CD4-positive, alpha-beta memory T cell (primary cell): ENCODE measurements around the gene CAMTA1. TPM values are rescaled to one million over a fixed set of nuclear protein-coding genes. Genes with fewer than 3 reads are reported as not detected.

ENCODE experiments used
- CTCF ChIA-PET: fragments of 350-600 bp; sonication (Branson Sonifier 250); formaldehyde crosslinking; loops from one replicate; lab custom pipeline; 2021; ENCODE audit warnings: inconsistent platforms; ENCODE audit not compliant: partially characterized antibody; lab: Charles Lee
- POLR2A ChIA-PET: fragments of 350-600 bp; sonication (Branson Sonifier 250); formaldehyde crosslinking; loops from one replicate; lab custom pipeline; 2021; ENCODE audit not compliant: partially characterized antibody; lab: Charles Lee
- DNase-seq, 5 donors: peaks; one replicate each; pipeline versions ENCODE4 v3.0.0 to v3.0.0-alpha.2; 2020 to 2022; ENCODE audit warnings: mixed read lengths in 1 of 5
- H3K27ac ChIP-seq: one replicate; pipeline ENCODE4 v1.7.0; 2013; ENCODE audit warnings: low read depth, low read length
- H3K27me3 ChIP-seq: 2 replicates; pipeline ENCODE4 v1.7.0; 2013; ENCODE audit warnings: mild to moderate bottlenecking, low read length, moderate library complexity; ENCODE audit not compliant: insufficient read depth
- H3K36me3 ChIP-seq: 2 replicates; pipeline ENCODE4 v1.7.0; 2013; ENCODE audit warnings: mild to moderate bottlenecking, low read length, moderate library complexity; ENCODE audit not compliant: insufficient read depth
- H3K4me1 ChIP-seq: 2 replicates; pipeline ENCODE4 v1.7.0; 2013; ENCODE audit warnings: mild to moderate bottlenecking, low read length, moderate library complexity; ENCODE audit not compliant: insufficient read depth
- H3K4me3 ChIP-seq, 2 donors: one replicate each; pipeline ENCODE4 v1.7.0; 2013; ENCODE audit warnings: low read length in 2 of 2, mild to moderate bottlenecking in 1 of 2
- H3K9me3 ChIP-seq, 2 donors: one replicate each; pipeline ENCODE4 v1.7.0; 2013; ENCODE audit warnings: low read length in 2 of 2, control low read depth in 1 of 2; ENCODE audit not compliant: control insufficient read depth in 1 of 2
- H3K27ac Mint-ChIP-seq, 7 donors: one replicate each; pipeline ENCODE4 v1.8.0; 2020 to 2021; ENCODE audit warnings: mixed read lengths in 7 of 7, mild to moderate bottlenecking in 6 of 7, inconsistent platforms in 3 of 7, moderate library complexity in 3 of 7
- H3K27me3 Mint-ChIP-seq, 2 donors: one replicate each; pipeline ENCODE4 v1.8.0; 2020 to 2021; ENCODE audit warnings: mixed read lengths in 2 of 2
- H3K36me3 Mint-ChIP-seq, 2 donors: one replicate each; pipeline ENCODE4 v1.8.0; 2020 to 2021; ENCODE audit warnings: mixed read lengths in 2 of 2, inconsistent platforms in 1 of 2, mild to moderate bottlenecking in 1 of 2
- H3K4me1 Mint-ChIP-seq, 4 donors: one replicate each; pipeline ENCODE4 v1.8.0; 2020 to 2021; ENCODE audit warnings: mixed read lengths in 4 of 4, mild to moderate bottlenecking in 1 of 4
- H3K4me3 Mint-ChIP-seq, 8 donors: one replicate each; pipeline ENCODE4 v1.8.0; 2020 to 2021; ENCODE audit warnings: mixed read lengths in 8 of 8, mild to moderate bottlenecking in 7 of 8, moderate library complexity in 6 of 8, inconsistent platforms in 3 of 8
- H3K9me3 Mint-ChIP-seq, 8 donors: one replicate each; pipeline ENCODE4 v1.8.0; 2020 to 2021; ENCODE audit warnings: mixed read lengths in 8 of 8, mild to moderate bottlenecking in 5 of 8, inconsistent platforms in 3 of 8, moderate library complexity in 1 of 8
- intact Hi-C: fragments of 100-400 bp; cut with micrococcal nuclease; formaldehyde crosslinking; loops from one replicate; pipeline ENCODE4 v1.15.1; 2023
- polyA plus RNA-seq, 2 donors: library from polyadenylated mRNA; unstranded; fragments of 300-500 nt; fragmentation: Illumina TruSeq; gene quantifications; one replicate each; pipeline ENCODE4 v1.2.3, GENCODE V29; 2021
- total RNA-seq, 2 experiments: library from RNA; stranded (reverse); gene quantifications; one replicate each; pipeline ENCODE4 v1.2.3, GENCODE V29; 2021

The CAMTA1 gene
- total and polyA plus RNA-seq, 4 experiments from 2014 or later, result 39.1 to 118 (median 59.9) TPM

- H3K27me3 Mint-ChIP-seq, result no peaks in the 10 kb centered on the region
- Histone ChIP-seq H3K27me3 (no peaks in the 10 kb centered on the region), H3K27ac (no peak overlapping the region), H3K36me3 (peaks cover 13% of the 10 kb centered on the region), H3K9me3 (no peaks in the 10 kb centered on the region), H3K4me1 (no peaks in the 10 kb centered on the region), H3K4me3 (no peak overlapping the region)
- H3K4me1 Mint-ChIP-seq, result peaks cover 7 to 14% (median 10%) of the 10 kb centered on the region in 4 donors
- DNase-seq, result no peak
- H3K27ac Mint-ChIP-seq, result no peak overlapping the region
- H3K9me3 Mint-ChIP-seq, result no peaks in the 10 kb centered on the region
- ChIA-PET CTCF (interaction anchor here (0.8 kb wide), 1 partner anchor 172 kb away, joined by 3 read pairs; no protein-coding TSS in a partner anchor), POLR2A (no interaction called here)
- intact Hi-C loops, result no loop called here
- peaks cover 22 to 31% of the 10 kb centered on the region in 2 donors for H3K36me3 Mint-ChIP-seq
- no peak overlapping the region for H3K4me3 Mint-ChIP-seq
These were observed 88.2 kb downstream of the CAMTA1 start for GRCh38 chr1:6873298-6874015.

- intact Hi-C loops, result no loop called here
- Mint-ChIP-seq H3K36me3 (peaks cover 23 to 35% of the 10 kb centered on the region in 2 donors), H3K9me3 (no peaks in the 10 kb centered on the region), H3K27ac (no peak overlapping the region), H3K4me1 (peaks cover 0 to 8% (median 4%) of the 10 kb centered on the region in 4 donors), H3K27me3 (no peaks in the 10 kb centered on the region), H3K4me3 (no peak overlapping the region)
- POLR2A ChIA-PET, result no interaction called here
- DNase-seq, result no peak
- CTCF ChIA-PET, result no interaction called here
- Histone ChIP-seq H3K27ac (no peak overlapping the region), H3K36me3 (peaks cover 13% of the 10 kb centered on the region), H3K4me1 (no peaks in the 10 kb centered on the region), H3K27me3 (no peaks in the 10 kb centered on the region), H3K9me3 (no peaks in the 10 kb centered on the region), H3K4me3 (no peak overlapping the region)
These were observed 89.0 kb downstream of the CAMTA1 start for GRCh38 chr1:6874298-6874697.

DNA sequence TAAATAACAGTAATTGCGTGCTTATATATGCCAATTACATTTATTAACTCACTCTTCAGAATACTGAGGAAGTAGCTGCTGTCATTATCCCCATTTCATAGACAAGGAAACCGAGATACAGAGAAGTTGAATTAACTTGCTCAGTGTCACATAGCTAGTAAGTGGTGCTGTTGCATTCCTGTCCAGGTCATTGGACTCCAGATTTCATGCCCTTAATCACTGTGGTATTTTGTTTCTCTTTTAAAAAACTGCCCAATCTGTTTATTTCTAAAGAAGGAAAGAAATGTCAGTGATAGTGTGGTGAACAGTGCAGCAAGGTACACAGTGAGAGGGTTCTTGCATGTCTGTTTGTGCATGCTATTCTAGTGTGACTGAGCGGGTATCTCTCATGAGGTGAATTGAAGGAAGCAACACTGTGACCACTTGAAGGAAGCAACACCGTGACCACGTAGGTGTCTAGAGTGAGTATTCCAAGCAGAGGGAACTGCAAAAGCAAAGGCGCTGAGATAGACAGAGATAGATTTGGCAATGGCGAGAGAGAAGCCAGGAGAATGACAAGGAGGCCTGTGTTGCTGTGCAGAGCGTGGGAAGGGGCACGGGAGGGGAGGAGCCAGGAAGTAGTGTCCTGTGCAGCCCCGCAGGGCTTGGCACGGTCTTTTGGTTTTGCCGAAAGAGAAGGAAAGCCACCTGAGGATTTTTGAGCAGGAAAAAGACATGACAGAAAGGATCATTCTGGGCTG is 95.9 kb downstream of the CAMTA1 start:
- Mint-ChIP-seq H3K4me3 (no peak overlapping the region), H3K36me3 (peaks cover 12 to 15% of the 10 kb centered on the region in 2 donors), H3K27ac (peak overlapping the region in 1 of 7 donors; percentile 82), H3K27me3 (no peaks in the 10 kb centered on the region), H3K9me3 (no peaks in the 10 kb centered on the region), H3K4me1 (peaks cover 0 to 5% (median 4%) of the 10 kb centered on the region in 4 donors)
- no peaks in the 10 kb centered on the region for H3K27me3 ChIP-seq
- H3K9me3 ChIP-seq, result no peaks in the 10 kb centered on the region
- CTCF ChIA-PET, result interaction anchor here (2.5 kb wide), 1 partner anchor 9 kb away, joined by 10 read pairs; no protein-coding TSS in a partner anchor
- POLR2A ChIA-PET, result no interaction called here
- H3K4me1 ChIP-seq, result no peaks in the 10 kb centered on the region
- intact Hi-C loops, result no loop called here
- no peak overlapping the region for H3K4me3 ChIP-seq
- DNase-seq, result no peak
- peaks cover 6% of the 10 kb centered on the region for H3K36me3 ChIP-seq
- no peak overlapping the region for H3K27ac ChIP-seq

DNA sequence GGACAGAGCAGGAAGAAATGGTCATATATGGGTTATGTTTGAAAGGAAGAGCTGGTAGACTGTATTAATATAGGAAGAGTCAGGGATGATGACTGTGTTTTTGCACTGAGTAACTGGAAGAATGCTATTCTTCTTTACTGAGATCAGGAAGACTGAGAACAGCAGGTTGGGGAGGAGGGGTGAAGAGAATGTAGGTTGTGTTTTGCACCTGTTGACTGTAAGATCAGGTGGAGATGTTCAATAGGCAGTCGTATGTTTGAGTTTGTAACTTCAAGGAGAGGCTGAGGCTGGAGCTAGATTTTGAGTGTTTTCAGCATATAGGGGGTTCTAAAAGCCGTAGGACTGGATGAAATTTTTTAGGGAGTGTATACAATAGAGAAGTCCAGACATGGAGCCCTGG is 97.2 kb downstream of the CAMTA1 start:
- Histone ChIP-seq H3K4me3 (no peak overlapping the region), H3K36me3 (peaks cover 6% of the 10 kb centered on the region), H3K9me3 (no peaks in the 10 kb centered on the region), H3K27me3 (no peaks in the 10 kb centered on the region), H3K27ac (no peak overlapping the region), H3K4me1 (no peaks in the 10 kb centered on the region)
- POLR2A ChIA-PET, result no interaction called here
- H3K9me3 Mint-ChIP-seq, result no peaks in the 10 kb centered on the region
- no peaks in the 10 kb centered on the region for H3K27me3 Mint-ChIP-seq
- intact Hi-C loops, result no loop called here
- peaks cover 6 to 18% of the 10 kb centered on the region in 2 donors for H3K36me3 Mint-ChIP-seq
- no peak overlapping the region for H3K4me3 Mint-ChIP-seq
- peaks cover 0 to 3% (median 3%) of the 10 kb centered on the region in 4 donors for H3K4me1 Mint-ChIP-seq
- CTCF ChIA-PET, result interaction anchor here (0.8 kb wide), 1 partner anchor 9 kb away, joined by 3 read pairs; no protein-coding TSS in a partner anchor
- DNase-seq, result no peak
- no peak overlapping the region for H3K27ac Mint-ChIP-seq

DNA sequence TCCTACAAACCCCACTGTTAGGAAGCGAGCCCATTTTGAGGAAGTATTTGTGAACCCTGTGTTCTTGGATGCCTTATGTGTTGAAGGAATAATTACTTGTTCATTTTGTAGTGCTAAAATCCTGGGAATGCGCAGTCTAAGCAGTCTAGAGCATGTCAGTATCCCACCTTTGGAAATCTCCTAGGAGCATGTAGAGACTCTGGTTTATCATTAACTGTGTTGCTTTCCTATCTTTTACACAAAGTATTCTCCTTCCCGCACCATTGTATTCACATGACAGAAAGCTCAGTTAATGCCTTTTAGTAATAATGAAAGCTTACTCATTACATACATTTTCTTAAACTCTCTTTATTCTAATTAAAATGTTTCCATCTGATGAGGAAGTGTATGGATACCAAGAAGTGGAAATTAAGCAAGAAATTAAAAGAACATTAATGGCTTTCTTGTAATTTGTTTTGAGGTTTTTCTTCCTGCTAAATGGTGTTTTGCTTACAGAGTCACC is 99.4 kb downstream of the CAMTA1 start:
- no peak for DNase-seq
- CTCF ChIA-PET, result no interaction called here
- no peaks in the 10 kb centered on the region for H3K9me3 ChIP-seq
- peak overlapping the region in 1 of 7 donors; percentile 9 for H3K27ac Mint-ChIP-seq
- intact Hi-C loops, result no loop called here
- H3K36me3 Mint-ChIP-seq, result peaks cover 0 to 15% of the 10 kb centered on the region in 2 donors
- peaks cover 0 to 3% (median 3%) of the 10 kb centered on the region in 4 donors for H3K4me1 Mint-ChIP-seq
- no peaks in the 10 kb centered on the region for H3K4me1 ChIP-seq
- H3K4me3 Mint-ChIP-seq, result no peak overlapping the region
- no peaks in the 10 kb centered on the region for H3K27me3 ChIP-seq
- POLR2A ChIA-PET, result no interaction called here
- no peaks in the 10 kb centered on the region for H3K9me3 Mint-ChIP-seq
- no peaks in the 10 kb centered on the region for H3K36me3 ChIP-seq
- H3K4me3 ChIP-seq, result no peak overlapping the region
- no peak overlapping the region for H3K27ac ChIP-seq
- H3K27me3 Mint-ChIP-seq, result no peaks in the 10 kb centered on the region

DNA sequence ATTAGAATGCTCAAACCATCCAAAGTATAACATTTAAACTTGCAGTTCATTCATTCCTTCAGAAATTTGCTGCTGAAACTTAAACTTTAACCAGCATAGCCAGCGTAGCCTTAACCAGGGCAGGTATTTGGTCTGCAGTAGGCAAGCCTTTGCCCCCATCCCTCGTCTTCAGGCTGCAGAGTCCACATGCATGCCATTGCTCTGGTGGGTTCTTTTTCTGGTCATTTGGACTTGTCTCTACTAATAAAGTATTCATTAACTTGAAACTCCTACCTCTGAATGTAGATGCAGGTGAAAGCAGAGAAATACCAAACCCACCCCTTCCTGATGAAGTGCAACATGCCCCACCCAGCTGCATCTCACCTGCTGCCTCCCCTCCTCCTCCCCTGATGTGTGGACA is 100.2 kb downstream of the CAMTA1 start:
- no peaks in the 10 kb centered on the region for H3K36me3 ChIP-seq
- H3K4me3 ChIP-seq, result no peak overlapping the region
- Mint-ChIP-seq H3K9me3 (no peaks in the 10 kb centered on the region), H3K4me1 (peaks cover 0 to 3% (median 3%) of the 10 kb centered on the region in 4 donors), H3K27me3 (no peaks in the 10 kb centered on the region), H3K27ac (peak overlapping the region in 2 of 7 donors; percentile 2 to 76), H3K36me3 (peaks cover 0 to 15% of the 10 kb centered on the region in 2 donors), H3K4me3 (no peak overlapping the region)
- no peaks in the 10 kb centered on the region for H3K27me3 ChIP-seq
- H3K27ac ChIP-seq, result no peak overlapping the region
- no peak for DNase-seq
- no peaks in the 10 kb centered on the region for H3K9me3 ChIP-seq
- intact Hi-C loops, result no loop called here
- CTCF ChIA-PET, result no interaction called here
- POLR2A ChIA-PET, result no interaction called here
- no peaks in the 10 kb centered on the region for H3K4me1 ChIP-seq

DNA sequence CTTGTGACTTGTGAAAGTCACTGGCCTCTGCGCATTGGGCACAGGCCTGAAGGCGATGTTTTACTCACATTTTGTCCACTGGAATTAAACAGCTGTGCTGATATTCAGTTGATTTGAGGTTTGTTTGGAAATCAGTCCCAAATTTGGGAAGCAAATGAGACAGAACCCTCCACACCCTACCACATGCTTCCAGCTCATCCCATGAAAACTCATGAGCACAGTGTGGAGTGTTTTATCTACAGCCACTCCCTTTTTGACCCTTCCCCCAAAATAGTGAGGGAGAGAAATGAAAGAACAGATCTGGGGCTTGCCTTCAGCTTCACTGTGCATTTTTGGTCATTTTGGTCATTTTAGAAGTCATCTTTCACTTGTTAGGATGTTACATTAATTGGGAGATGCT is 101.3 kb downstream of the CAMTA1 start:
- DNase-seq, result no peak
- no peaks in the 10 kb centered on the region for H3K27me3 Mint-ChIP-seq
- Histone ChIP-seq H3K27ac (no peak overlapping the region), H3K9me3 (no peaks in the 10 kb centered on the region), H3K36me3 (no peaks in the 10 kb centered on the region), H3K4me3 (no peak overlapping the region), H3K4me1 (no peaks in the 10 kb centered on the region), H3K27me3 (no peaks in the 10 kb centered on the region)
- no peaks in the 10 kb centered on the region for H3K9me3 Mint-ChIP-seq
- H3K4me3 Mint-ChIP-seq, result no peak overlapping the region
- H3K36me3 Mint-ChIP-seq, result peaks cover 0 to 15% of the 10 kb centered on the region in 2 donors
- H3K27ac Mint-ChIP-seq, result no peak overlapping the region
- ChIA-PET POLR2A (no interaction called here), CTCF (no interaction called here)
- H3K4me1 Mint-ChIP-seq, result peaks cover 0 to 1% (median 0%) of the 10 kb centered on the region in 4 donors
- intact Hi-C loops, result no loop called here
